ENCODE data around the gene PNPLA2.

DNA sequence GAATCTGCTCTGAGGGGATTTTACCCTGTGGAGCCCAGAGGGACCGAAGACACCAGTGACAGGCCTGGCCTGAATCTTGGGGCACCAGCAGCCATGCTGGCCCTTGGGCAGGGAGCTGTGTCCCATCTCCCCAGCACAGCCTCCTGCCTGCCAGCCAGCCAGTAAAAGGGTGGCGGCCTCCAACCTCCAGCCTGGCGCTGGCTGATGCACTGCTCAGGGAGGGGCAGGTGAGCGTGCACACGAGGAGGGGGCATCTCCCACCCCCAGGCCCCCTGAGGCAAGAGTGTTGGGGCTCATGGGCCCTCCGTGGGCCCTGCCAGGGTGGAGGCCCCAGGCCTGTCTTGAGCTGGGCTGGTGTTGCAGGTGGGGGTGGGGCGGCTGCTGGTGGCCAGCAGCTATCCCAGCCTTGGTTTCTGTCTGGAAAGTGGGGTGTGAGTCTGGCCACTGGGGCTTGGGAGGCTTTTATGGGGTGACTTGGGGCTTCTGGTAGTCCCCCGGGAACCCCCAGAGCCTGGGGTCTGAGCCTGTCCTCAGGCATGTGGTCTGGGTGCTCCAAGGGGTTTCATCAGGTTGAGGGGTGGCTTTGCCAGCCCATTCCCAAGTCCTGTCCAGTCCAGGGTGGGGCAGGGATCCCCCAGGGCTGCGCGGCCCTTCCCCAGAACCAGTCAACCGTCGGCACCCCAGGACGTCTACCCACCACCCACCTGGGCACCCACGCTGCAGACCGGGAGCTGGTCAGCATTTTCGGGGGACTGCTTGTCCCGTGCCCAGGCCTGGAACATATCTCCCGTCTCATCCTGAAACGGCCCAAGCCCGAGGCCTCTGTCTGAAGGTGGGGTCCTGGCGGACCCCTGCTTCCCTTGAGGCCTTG lies 41.8 kb downstream of the PNPLA2 start:
- TF ChIP-seq EZH2 (IDR thresholded peaks at IDR 0.05; ENCODE audit: low read length, missing control alignments), result no peak
- TF ChIP-seq, protein P1, sequence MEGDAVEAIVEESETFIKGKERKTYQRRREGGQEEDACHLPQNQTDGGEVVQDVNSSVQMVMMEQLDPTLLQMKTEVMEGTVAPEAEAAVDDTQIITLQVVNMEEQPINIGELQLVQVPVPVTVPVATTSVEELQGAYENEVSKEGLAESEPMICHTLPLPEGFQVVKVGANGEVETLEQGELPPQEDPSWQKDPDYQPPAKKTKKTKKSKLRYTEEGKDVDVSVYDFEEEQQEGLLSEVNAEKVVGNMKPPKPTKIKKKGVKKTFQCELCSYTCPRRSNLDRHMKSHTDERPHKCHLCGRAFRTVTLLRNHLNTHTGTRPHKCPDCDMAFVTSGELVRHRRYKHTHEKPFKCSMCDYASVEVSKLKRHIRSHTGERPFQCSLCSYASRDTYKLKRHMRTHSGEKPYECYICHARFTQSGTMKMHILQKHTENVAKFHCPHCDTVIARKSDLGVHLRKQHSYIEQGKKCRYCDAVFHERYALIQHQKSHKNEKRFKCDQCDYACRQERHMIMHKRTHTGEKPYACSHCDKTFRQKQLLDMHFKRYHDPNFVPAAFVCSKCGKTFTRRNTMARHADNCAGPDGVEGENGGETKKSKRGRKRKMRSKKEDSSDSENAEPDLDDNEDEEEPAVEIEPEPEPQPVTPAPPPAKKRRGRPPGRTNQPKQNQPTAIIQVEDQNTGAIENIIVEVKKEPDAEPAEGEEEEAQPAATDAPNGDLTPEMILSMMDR (conservative IDR thresholded peaks at IDR 0.05 in 1 of 2, IDR thresholded peaks at IDR 0.05 in 1 of 2; ENCODE audit: low read depth in 1 of 2, low read length in 2 of 2), result no peak
